ENCODE results near the gene MKNK2.

DNA sequence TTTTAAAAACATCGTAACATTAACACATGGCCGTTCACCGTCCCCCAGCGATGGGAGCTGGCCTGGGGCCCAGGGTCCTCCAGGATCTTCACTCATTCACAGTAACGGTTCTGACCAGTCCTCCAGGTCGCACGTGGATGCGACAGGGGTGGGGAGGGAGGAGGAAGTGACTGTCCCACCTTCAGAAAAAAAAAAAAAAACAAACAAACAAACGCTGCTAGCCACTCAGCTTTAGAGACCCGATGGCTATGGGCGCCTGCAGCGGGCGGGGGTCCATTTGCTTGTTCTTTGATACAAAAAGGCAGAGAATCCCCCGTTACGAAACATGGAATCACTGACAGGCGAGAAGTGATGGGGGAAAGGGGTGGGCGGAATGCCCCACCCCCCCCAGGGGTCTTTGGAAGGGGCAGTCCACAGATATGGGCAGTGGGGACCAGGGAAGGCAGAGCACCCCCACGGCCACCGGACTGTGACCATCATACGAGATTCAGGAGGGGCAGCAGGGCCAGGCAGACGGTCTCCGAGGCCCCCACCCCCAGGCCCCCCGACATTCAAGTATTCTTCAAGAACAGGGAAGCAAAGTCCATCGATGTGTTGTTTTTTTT, 13.3 kb downstream of the MKNK2 start:
- TF ChIP-seq, protein P1, sequence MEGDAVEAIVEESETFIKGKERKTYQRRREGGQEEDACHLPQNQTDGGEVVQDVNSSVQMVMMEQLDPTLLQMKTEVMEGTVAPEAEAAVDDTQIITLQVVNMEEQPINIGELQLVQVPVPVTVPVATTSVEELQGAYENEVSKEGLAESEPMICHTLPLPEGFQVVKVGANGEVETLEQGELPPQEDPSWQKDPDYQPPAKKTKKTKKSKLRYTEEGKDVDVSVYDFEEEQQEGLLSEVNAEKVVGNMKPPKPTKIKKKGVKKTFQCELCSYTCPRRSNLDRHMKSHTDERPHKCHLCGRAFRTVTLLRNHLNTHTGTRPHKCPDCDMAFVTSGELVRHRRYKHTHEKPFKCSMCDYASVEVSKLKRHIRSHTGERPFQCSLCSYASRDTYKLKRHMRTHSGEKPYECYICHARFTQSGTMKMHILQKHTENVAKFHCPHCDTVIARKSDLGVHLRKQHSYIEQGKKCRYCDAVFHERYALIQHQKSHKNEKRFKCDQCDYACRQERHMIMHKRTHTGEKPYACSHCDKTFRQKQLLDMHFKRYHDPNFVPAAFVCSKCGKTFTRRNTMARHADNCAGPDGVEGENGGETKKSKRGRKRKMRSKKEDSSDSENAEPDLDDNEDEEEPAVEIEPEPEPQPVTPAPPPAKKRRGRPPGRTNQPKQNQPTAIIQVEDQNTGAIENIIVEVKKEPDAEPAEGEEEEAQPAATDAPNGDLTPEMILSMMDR (IDR thresholded peaks at IDR 0.05 in 2 of 3, conservative IDR thresholded peaks at IDR 0.05 in 1 of 3; ENCODE audit: control insufficient read depth in 2 of 3, extremely low read depth in 1 of 3, insufficient read depth in 1 of 3, low read depth in 3 of 3, low read length in 3 of 3) = no peak
- TF ChIP-seq, protein P2, sequence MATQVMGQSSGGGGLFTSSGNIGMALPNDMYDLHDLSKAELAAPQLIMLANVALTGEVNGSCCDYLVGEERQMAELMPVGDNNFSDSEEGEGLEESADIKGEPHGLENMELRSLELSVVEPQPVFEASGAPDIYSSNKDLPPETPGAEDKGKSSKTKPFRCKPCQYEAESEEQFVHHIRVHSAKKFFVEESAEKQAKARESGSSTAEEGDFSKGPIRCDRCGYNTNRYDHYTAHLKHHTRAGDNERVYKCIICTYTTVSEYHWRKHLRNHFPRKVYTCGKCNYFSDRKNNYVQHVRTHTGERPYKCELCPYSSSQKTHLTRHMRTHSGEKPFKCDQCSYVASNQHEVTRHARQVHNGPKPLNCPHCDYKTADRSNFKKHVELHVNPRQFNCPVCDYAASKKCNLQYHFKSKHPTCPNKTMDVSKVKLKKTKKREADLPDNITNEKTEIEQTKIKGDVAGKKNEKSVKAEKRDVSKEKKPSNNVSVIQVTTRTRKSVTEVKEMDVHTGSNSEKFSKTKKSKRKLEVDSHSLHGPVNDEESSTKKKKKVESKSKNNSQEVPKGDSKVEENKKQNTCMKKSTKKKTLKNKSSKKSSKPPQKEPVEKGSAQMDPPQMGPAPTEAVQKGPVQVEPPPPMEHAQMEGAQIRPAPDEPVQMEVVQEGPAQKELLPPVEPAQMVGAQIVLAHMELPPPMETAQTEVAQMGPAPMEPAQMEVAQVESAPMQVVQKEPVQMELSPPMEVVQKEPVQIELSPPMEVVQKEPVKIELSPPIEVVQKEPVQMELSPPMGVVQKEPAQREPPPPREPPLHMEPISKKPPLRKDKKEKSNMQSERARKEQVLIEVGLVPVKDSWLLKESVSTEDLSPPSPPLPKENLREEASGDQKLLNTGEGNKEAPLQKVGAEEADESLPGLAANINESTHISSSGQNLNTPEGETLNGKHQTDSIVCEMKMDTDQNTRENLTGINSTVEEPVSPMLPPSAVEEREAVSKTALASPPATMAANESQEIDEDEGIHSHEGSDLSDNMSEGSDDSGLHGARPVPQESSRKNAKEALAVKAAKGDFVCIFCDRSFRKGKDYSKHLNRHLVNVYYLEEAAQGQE (IDR thresholded peaks at IDR 0.05; ENCODE audit: low read depth, low read length) = no peak
- TF ChIP-seq SMAD1 (IDR thresholded peaks at IDR 0.05; ENCODE audit: low read depth, partially characterized antibody) = no peak
- no peak for TF ChIP-seq YBX1 (IDR thresholded peaks at IDR 0.05)
- no peak for TF ChIP-seq TCF7 (IDR thresholded peaks at IDR 0.05; ENCODE audit: borderline replicate concordance)
